ENCODE measurements around the gene FABP7. TPM values are rescaled to one million over a fixed set of nuclear protein-coding genes. Genes with fewer than 3 reads are reported as not detected.

FABP7 gene
- not detected in 2 replicates for total RNA-seq (2014; rRNA removed)
- Bru-seq, nascent RNA, result not detected
- percentile 22 among the genes with signal in this experiment for BruChase-seq, experiment 1, labeled RNA remaining after a 6-hour chase
- percentile 28 among the genes with signal in this experiment for BruChase-seq, experiment 2, labeled RNA remaining after a 2-hour chase
- long read RNA-seq, result 0 reads

DNA sequence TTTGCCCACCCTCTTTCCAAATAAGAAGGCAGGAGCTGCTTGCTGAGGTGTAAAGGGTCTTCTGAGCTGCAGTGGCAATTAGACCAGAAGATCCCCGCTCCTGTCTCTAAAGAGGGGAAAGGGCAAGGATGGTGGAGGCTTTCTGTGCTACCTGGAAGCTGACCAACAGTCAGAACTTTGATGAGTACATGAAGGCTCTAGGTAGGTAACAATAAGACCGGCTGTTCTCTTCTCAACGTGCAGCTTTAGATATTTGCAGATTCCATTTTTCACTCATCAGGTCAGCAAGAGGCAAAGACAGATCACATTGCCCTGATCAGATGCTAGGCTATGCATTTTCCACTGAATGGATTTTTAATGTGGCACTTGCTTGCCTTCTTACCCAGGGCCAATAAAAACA, at the start of gene FABP7:
Gene FABP7 (plus strand): TSS at position 50 of the 400 bp plus-strand sequence. CDS start 79 bp downstream, at position 129.
- BruUV-seq (replicated peaks), result no TSS peak
- no peaks in the 10 kb centered on the region for H3K9me2 ChIP-seq (replicated peaks; ENCODE audit: low read length)
- H3K9ac ChIP-seq (ENCODE audit: low read length), result no peak within 1 kb of the TSS
- peaks cover 10% of the 10 kb centered on the region for H3K27me3 ChIP-seq (ENCODE audit: low read length)
- intact Hi-C loops (cut with micrococcal nuclease), result no loop called here
- H3K4me2 ChIP-seq (ENCODE audit: low read length), result no peak within 1 kb of the TSS
- POLR2A ChIA-PET (ENCODE audit: unreplicated experiment), result no interaction called here
- no peak within 1 kb of the TSS for H3K4me3 ChIP-seq (ENCODE audit: low read length)
- ATAC-seq (no peak), DNase-seq (no peak)
- no peak within 1 kb of the TSS for H3K27ac ChIP-seq (ENCODE audit: low read length)
- no peaks in the 10 kb centered on the region for H3K4me1 ChIP-seq (ENCODE audit: insufficient read depth, low read length)
- TF ChIP-seq EZH2 (IDR thresholded peaks at IDR 0.05; ENCODE audit: low read length, unreplicated experiment), result no peak
- no peak for TF ChIP-seq EZH2phosphoT487 (IDR thresholded peaks at IDR 0.05; ENCODE audit: borderline replicate concordance, low read length)
- TF ChIP-seq, protein P1, sequence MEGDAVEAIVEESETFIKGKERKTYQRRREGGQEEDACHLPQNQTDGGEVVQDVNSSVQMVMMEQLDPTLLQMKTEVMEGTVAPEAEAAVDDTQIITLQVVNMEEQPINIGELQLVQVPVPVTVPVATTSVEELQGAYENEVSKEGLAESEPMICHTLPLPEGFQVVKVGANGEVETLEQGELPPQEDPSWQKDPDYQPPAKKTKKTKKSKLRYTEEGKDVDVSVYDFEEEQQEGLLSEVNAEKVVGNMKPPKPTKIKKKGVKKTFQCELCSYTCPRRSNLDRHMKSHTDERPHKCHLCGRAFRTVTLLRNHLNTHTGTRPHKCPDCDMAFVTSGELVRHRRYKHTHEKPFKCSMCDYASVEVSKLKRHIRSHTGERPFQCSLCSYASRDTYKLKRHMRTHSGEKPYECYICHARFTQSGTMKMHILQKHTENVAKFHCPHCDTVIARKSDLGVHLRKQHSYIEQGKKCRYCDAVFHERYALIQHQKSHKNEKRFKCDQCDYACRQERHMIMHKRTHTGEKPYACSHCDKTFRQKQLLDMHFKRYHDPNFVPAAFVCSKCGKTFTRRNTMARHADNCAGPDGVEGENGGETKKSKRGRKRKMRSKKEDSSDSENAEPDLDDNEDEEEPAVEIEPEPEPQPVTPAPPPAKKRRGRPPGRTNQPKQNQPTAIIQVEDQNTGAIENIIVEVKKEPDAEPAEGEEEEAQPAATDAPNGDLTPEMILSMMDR (conservative IDR thresholded peaks at IDR 0.05; ENCODE audit: low read depth, low read length), result no peak
- no peaks in the 10 kb centered on the region for H4K20me1 ChIP-seq (ENCODE audit: low read length)
- H3K36me3 ChIP-seq (ENCODE audit: low read depth, low read length), result no peaks in the 10 kb centered on the region
- no peaks in the 10 kb centered on the region for H3K9me3 ChIP-seq (ENCODE audit: low read length)
- CTCF ChIA-PET, result no interaction called here
- no peaks in the 10 kb centered on the region for H3F3A ChIP-seq (ENCODE audit: low read length, unreplicated experiment)
- H2AFZ ChIP-seq (ENCODE audit: low read length), result no peak within 1 kb of the TSS
- H3K79me2 ChIP-seq (ENCODE audit: low read length), result no peaks in the 10 kb centered on the region

GRCh38 chr6:122730334-122730733, 49.2 kb upstream of the FABP7 start:
- intact Hi-C loops (cut with micrococcal nuclease), result loop anchor here (2.0 to 5.0 kb wide), 3 partner anchors 57 to 253 kb away; partner anchors contain the start of gene SMPDL3A
- no peaks in the 10 kb centered on the region for H3K9me2 ChIP-seq (replicated peaks; ENCODE audit: low read length)
- H3K79me2 ChIP-seq (ENCODE audit: low read length), result no peaks in the 10 kb centered on the region
- no TSS peak for BruUV-seq (replicated peaks)
- H3K4me2 ChIP-seq (ENCODE audit: low read length), result no peak overlapping the region
- DNase-seq (no peak), ATAC-seq (no peak)
- no peaks in the 10 kb centered on the region for H3K27me3 ChIP-seq (ENCODE audit: low read length)
- H3K4me1 ChIP-seq (ENCODE audit: insufficient read depth, low read length), result no peaks in the 10 kb centered on the region
- H3F3A ChIP-seq (ENCODE audit: low read length, unreplicated experiment), result no peaks in the 10 kb centered on the region
- H3K27ac ChIP-seq (ENCODE audit: low read length), result no peak overlapping the region
- H3K4me3 ChIP-seq (ENCODE audit: low read length), result no peak overlapping the region
- H2AFZ ChIP-seq (ENCODE audit: low read length), result no peak overlapping the region
- no peak overlapping the region for H3K9ac ChIP-seq (ENCODE audit: low read length)
- H3K9me3 ChIP-seq (ENCODE audit: low read length), result no peaks in the 10 kb centered on the region
- TF ChIP-seq EZH2phosphoT487 (IDR thresholded peaks at IDR 0.05; ENCODE audit: borderline replicate concordance, low read length) (no peak), EZH2 (IDR thresholded peaks at IDR 0.05; ENCODE audit: low read length, unreplicated experiment) (no peak)
- TF ChIP-seq, protein P1 (conservative IDR thresholded peaks at IDR 0.05; ENCODE audit: low read depth, low read length), result no peak
- ChIA-PET CTCF (no interaction called here), POLR2A (ENCODE audit: unreplicated experiment) (interaction anchor here (0.6 kb wide), 1 partner anchor 81 kb away, joined by 5 read pairs; no protein-coding TSS in a partner anchor)
- no peaks in the 10 kb centered on the region for H3K36me3 ChIP-seq (ENCODE audit: low read depth, low read length)
- H4K20me1 ChIP-seq (ENCODE audit: low read length), result no peaks in the 10 kb centered on the region

- no peak overlapping the region for H2AFZ ChIP-seq (ENCODE audit: low read length)
- DNase-seq, result peak; percentile 44
- no peaks in the 10 kb centered on the region for H3K36me3 ChIP-seq (ENCODE audit: low read depth, low read length)
- H3K79me2 ChIP-seq (ENCODE audit: low read length), result no peaks in the 10 kb centered on the region
- no peak overlapping the region for H3K4me3 ChIP-seq (ENCODE audit: low read length)
- no peaks in the 10 kb centered on the region for H3K9me3 ChIP-seq (ENCODE audit: low read length)
- no peaks in the 10 kb centered on the region for H3K27me3 ChIP-seq (ENCODE audit: low read length)
- no peak for ATAC-seq
- no peaks in the 10 kb centered on the region for H3K9me2 ChIP-seq (replicated peaks; ENCODE audit: low read length)
- TF ChIP-seq EZH2phosphoT487 (IDR thresholded peaks at IDR 0.05; ENCODE audit: borderline replicate concordance, low read length) (no peak), EZH2 (IDR thresholded peaks at IDR 0.05; ENCODE audit: low read length, unreplicated experiment) (no peak)
- TF ChIP-seq, protein P1 (conservative IDR thresholded peaks at IDR 0.05; ENCODE audit: low read depth, low read length), result peak; percentile 74
- no peak overlapping the region for H3K9ac ChIP-seq (ENCODE audit: low read length)
- no peaks in the 10 kb centered on the region for H3F3A ChIP-seq (ENCODE audit: low read length, unreplicated experiment)
- 0 out of 2 replicates have a peak, but pooled peaks cover 5% of the 10 kb centered on the region for H3K4me1 ChIP-seq (ENCODE audit: insufficient read depth, low read length)
- H3K4me2 ChIP-seq (ENCODE audit: low read length), result no peak overlapping the region
- ChIA-PET CTCF (no interaction called here), POLR2A (ENCODE audit: unreplicated experiment) (interaction anchor here (0.6 kb wide), 1 partner anchor 81 kb away, joined by 5 read pairs; no protein-coding TSS in a partner anchor)
- intact Hi-C loops (cut with micrococcal nuclease), result loop anchor here (1.0 to 5.0 kb wide), 4 partner anchors 56 to 254 kb away; partner anchors contain the start of gene SMPDL3A
- no peak overlapping the region for H3K27ac ChIP-seq (ENCODE audit: low read length)
- no peaks in the 10 kb centered on the region for H4K20me1 ChIP-seq (ENCODE audit: low read length)
- BruUV-seq (replicated peaks), result TSS peak; percentile 7
Observed at GRCh38 chr6:122730775-122731386, 48.6 kb upstream of the FABP7 start.
